Right kidney (tissue), 9 donors: ENCODE results near the gene ZNF736.
"Not testable (repeated sequence)": the region's sequence is repeated elsewhere in the genome, so short reads cannot be mapped to it uniquely, and the experiment has no call there.

Source experiments
- DNase-seq: peaks from one replicate; pipeline ENCODE4 v3.0.0-alpha.2; 2016
- long read RNA-seq, 8 donors: transcript quantifications; one replicate each; lab custom pipeline, GENCODE V29; 2026

Gene ZNF736
- long read RNA-seq, donor 1, full-length matches to known transcripts, result 3 of 3 reads
- long read RNA-seq, donor 1, partial matches to known transcripts, result 0 of 3 reads
- long read RNA-seq, donor 1, other reads (novel, unspliced or antisense), result 0 of 3 reads
- long read RNA-seq, donor 2, full-length matches to known transcripts, result 2 of 2 reads
- long read RNA-seq, donor 2, partial matches to known transcripts, result 0 of 2 reads
- long read RNA-seq, donor 2, other reads (novel, unspliced or antisense), result 0 of 2 reads
- long read RNA-seq, donor 3, full-length matches to known transcripts, result 8 of 8 reads
- long read RNA-seq, donor 3, partial matches to known transcripts, result 0 of 8 reads
- long read RNA-seq, donor 3, other reads (novel, unspliced or antisense), result 0 of 8 reads
- long read RNA-seq, donor 4, full-length matches to known transcripts, result 10 of 10 reads
- long read RNA-seq, donor 4, partial matches to known transcripts, result 0 of 10 reads
- long read RNA-seq, donor 4, other reads (novel, unspliced or antisense), result 0 of 10 reads
- long read RNA-seq, donor 5, partial matches to known transcripts, result 0 of 5 reads
- long read RNA-seq, donor 5, other reads (novel, unspliced or antisense), result 0 of 5 reads
- long read RNA-seq, donor 6, full-length matches to known transcripts, result 4 of 4 reads
- long read RNA-seq, donor 6, partial matches to known transcripts, result 0 of 4 reads
- long read RNA-seq, donor 6, other reads (novel, unspliced or antisense), result 0 of 4 reads
- long read RNA-seq, donor 7, partial matches to known transcripts, result 0 of 7 reads
- long read RNA-seq, donor 7, other reads (novel, unspliced or antisense), result 0 of 7 reads
- long read RNA-seq, donor 8, partial matches to known transcripts, result 0 of 4 reads
- long read RNA-seq, donor 8, other reads (novel, unspliced or antisense), result 0 of 4 reads

DNA sequence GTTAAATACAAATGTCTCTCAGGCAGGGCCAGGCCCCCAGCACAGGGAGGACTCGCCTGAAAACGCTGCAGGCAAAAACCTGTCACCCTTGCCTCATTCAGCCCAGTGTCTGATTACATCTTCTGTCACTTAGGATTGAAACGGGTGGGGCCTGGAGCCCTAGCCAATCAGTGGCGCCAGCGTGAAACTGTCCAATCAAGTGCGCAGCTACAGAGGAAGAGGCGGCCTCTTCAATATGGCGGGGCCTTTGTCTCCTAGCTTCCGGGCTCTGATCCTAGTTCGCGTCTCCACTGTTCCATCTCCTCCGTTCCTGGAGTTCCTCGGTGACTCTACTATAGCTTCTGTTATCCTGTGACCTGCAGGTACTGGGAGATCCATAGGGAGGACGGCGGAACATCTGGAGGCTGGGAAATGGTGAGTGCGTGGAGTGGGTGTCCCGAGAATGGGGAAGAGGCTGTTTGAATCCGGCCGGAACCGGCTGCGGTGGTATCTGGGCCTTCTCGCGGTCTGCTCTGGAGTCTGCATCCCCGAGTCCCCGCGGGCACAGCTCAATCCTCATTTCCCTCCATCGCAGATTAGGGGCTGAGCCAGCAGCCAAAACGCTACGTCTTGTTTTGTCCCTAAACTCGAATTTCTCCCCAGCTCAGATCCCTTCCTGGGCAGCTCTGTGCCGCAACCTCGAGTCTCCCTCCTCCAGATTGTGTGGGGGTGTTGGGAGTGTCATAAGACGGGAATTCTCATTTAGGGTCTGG, at the start of gene ZNF736:
TSS of gene ZNF736 (plus strand) at position 222 of the 752 bp plus-strand sequence. CDS start at position 412, 190 bp downstream.
- peak; percentile 92 for DNase-seq

DNA sequence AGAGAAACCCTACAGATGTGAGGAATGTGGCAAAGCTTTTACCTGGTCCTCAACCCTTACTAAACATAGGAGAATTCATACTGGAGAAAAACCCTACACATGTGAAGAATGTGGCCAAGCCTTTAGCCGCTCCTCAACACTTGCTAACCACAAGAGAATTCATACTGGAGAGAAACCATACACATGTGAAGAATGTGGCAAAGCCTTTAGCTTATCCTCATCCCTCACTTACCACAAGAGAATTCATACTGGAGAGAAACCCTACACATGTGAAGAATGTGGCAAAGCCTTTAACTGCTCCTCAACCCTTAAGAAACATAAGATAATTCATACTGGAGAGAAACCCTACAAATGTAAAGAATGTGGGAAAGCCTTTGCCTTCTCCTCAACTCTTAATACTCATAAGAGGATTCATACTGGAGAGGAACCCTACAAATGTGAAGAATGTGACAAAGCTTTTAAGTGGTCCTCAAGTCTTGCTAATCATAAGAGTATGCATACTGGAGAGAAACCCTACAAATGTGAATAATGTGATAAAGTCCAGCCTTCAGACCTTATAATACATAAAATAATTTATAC, 47.3 kb upstream of the ZNF736 start:
- DNase-seq, result no peak

DNA sequence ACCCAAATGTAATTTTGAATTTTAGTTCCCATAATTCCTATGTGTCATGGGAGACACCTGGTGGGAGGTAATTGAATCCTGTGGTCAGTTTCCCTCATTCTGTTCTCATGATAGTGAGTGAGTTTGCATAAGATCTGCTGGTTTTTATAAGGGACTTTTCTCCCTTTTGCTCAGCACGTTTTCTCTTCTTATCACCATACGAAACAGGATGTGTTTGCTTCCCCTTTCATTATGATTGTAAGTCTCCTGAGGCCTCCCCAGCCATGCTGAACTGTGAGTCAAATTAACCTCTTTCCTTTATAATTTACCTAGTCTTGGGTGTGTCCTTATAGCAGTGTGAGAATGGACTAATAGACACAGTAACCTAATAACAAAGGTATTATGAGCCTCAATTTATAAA, 36.1 kb upstream of the ZNF736 start:
- DNase-seq, result no peak

DNA sequence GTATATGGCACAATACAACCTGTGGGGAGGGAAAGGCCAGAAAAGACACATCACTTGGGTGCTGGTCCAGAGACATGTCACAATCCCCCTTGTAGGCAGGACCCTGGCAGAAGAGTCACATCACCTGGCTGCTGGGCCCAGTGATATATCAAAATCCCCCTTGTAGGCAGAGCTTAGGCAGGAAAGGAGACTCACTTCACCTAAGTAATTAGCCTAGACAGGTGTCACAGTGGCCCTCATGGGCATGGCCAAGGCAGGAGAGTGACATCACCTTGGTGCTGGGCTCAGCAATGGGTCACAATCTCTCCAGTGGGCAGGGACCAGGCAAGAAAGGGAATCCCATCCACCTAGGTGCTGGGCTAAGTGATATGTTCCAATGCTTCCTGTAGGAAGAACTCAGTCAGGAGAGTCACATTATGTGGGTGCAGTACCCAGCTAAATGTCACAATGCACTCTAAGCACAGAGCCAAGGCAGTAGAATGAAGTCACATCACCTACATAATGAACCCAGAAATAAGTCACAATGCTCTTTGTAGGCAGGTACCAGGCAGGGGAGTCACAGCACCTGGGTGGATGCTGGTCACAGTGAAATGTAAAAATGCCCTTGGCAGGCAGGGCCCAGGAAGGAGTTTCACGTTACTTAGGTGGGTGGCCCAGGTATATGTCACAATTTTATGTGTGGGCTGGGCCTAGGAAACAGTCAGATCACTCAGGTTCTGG, 18.9 kb upstream of the ZNF736 start:
- DNase-seq, result no peak

DNA sequence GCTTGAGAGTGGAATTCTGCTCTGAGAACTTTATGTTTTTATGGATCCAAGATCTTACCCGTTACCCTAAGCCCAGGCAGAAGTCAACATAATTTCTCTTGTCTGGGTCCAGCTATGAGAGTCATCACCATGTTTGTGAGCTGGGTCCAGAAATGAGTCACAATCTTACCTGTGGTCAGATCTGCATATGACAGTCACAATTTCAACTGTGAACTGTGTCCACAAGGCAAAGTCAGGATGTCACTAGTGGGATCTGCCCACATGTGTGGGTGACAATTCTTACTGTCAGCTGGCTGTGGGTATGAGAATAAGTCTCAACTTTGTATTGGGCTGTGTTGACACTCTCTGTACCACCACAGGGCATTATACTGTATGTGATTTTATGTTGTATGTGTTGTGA, 16.3 kb upstream of the ZNF736 start:
- not testable (repeated sequence) for DNase-seq

DNA sequence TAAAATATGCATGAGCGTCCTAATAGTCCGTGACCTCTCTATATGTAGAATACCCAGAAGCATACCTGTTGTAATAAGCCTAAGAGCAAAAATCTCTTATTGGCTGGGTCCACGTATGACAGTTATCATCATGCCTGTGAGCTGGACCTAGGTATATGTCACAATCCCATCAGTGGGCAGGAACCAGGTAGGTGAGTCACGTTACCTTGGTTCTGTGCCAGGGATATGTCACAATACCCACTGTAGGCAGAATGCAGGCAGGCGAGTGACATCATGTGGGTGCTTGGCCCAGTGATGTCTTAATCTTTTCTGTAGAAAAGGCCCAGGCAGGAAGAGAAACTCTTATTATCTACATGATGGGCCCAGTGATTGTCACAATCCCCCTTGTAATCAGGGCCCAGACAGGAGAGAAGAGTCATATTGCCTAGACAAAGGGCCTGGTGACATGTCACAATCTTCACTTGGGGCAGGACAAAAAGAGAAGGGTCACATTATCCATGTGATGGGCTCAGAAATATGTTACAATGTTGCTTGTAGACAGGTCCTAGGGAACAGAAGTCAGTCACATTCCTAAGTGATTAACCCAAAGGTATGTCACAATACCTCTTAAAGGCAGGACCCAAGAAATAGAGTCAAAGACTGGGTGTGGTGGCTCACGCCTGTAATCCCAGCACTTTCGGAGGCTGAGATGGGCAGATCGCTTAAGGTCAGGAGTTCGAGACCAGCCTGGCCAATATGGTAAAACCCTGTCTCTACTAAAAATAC, 12.9 kb upstream of the ZNF736 start:
- DNase-seq, result no peak

DNA sequence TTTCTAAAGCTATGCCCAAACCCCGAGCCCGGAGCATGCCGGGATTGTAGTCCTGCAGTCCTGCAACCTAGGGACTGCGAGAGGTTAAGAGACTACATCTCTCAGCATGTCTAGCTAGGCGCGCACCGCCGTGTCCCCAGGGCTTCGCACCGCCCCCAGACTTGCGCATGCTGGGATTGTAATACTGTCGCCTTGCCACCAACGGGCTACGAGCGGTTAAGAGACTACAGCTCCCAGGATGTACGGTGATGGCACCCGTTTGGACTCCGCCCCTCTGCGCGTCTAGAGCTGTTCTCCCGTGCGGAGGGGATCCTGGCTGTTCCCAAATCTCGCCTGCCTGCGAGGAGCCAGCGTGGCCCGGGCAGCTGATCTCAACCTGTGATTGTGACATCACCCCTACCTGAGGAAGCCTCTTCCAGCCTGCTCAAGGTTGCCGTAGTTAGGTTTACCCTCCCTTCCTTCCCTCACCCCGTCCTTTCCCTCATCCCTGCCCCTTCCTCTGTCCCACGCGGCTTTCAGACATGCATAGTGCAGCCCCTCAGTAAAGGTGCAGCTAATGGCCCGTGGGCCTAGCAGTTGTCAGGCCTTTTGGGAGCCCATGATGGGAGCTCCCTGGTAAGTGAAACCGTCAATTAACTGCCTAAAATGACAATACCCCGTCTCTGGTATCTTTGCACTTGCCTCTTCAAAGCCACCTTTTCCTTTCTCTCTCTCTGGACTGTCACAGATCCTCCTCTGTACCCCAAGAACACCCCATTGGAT, 6.3 kb upstream of the ZNF736 start:
- peak; percentile 90 for DNase-seq

DNA sequence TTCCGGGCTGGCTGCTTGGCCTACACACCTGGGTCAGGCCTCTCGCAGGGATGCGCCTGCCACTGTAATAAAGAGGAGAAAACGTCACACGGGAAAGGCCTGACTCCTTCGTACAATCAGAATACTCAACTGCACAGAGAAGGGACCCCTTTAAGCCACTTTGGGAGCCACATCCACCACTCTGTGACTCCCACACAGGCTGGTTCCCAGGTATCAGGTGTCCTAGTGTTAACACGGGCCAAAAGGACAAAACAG, 5.8 kb upstream of the ZNF736 start:
- DNase-seq, result no peak

DNA sequence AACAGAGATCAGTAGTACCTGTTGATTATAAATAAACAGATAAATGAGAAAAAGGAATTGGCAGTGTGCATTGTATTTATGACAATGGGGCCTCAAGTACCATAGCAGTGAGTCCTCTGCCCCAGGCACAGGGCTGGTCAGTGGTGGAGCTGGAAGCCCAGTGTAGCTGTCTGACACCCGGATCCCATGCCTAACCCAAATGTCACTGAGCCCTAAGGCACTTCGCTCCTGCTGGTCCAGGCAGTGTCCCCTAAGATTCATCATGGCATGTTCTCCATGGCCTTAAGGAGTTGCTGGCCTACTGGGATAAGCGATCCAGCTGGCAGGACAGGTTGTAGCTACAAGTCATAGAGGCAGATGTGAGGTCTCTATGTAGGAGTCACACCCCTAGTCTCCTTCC, 3.3 kb upstream of the ZNF736 start:
- DNase-seq, result no peak

DNA sequence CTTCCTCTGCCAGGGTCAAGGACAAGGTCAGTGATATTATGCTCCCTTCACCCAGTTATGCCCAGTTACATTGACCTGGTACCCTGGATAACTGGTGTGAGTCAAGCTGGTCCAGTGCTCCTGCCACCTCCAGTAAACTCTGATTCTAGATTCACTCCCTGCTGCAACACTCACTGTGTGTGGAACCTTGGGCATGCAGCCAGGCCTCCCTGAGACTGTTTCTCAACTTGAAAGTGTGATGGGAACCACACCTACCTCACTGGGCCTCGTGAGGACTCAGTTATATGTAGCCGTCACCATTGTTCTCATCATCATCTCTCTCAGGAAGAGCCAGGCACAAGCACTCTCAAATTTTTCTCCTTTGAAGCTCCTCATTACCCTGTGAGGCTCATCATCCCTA, 935 bp upstream of the ZNF736 start:
- no peak for DNase-seq

DNA sequence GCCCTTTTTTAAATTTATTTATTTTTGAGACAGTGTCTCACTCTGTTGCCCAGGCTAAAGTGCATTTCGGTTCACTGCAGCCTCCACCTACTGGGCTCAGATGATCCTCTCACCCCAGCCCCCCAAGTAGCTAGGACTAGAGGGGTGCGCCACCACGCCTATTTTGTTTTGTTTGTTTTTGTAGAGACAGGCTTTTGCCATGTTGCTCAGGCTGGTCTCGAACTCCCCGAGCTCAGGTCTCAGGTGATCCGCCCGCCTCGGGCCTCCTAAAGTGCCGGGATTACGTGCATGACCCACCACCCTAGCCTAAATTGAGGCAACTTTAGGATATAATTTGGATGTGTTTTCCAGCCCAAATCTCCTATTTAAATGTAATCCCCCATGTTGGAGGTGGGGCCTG, 805 bp downstream of the ZNF736 start:
- DNase-seq, result no peak

DNA sequence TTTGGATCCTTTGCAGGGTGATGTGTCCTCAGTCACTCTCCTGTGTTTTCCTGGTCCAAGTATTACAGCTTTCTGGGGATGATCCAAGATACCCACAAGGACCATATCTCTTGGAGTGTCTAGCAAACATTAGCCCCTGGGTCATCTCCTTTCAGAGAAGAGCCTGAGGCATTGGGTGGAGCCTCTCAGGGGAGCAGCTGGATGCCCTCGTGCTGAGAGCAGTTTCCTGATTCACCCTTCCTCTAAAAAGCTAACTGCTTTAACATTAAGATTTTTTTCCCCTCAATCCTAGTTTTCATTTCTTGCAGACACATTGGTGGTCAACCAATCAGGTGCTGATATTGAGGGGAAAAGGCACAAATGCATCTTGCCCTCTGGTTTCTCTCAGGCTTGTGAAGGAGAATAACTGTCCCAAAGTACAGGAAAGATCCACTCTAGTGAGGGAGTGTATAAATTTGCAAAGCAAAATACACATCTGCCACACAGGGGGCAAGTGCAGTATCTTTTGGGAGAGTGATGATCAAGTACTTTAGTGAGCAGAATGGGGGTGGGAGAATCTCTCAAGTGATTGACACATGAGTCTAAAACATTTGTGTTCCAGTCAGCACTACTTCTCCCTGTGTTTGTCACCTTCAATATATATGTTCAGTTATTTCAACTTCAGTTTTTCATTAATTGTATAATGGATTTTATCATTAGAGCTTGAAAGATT, 2.4 kb downstream of the ZNF736 start:
- not testable (repeated sequence) for DNase-seq

DNA sequence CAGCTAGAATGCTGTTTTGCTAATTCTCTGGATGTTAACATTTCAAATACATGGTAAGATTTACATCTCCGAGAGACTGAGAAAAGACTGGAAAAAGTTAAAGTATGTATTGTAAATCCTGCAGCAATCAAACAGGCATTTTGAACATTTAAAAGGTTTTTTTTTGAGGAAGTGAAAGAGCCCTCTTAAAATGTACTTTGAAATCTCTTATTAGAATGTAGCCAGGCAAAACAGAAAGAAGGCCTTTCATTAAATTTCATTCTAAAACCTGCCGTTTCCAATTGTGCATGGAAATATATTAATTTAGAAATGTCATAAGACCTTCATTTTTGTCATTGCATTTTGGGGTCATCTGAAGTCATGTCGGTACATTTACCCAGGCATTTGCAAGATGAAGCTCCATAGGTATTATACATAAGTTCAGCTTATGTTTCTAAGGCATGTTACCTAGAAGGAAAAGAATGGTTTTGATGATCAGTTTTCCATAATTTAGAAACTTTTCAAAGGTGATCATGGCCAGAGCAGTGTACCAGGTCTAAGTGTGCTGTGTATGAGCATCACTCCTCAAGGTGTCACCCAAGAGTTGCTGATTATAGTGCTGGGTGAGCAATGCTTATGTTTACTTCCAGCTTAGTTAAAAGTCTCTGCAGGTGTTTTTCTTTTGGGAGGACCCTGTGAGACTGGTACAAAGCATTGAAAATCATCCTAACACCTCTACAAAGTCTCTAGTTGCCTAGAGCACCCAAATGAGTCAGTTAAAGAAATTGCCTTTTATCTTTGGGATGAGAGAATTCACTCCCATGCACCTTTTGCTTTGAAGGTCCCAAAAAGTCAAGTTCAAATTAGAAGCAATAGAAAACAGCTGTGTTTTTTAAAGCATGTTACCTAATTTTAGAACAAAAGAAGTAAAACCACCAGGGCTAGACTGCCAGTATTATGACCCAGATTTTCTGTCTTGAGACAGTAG, 7.1 kb downstream of the ZNF736 start:
- DNase-seq, result no peak

DNA sequence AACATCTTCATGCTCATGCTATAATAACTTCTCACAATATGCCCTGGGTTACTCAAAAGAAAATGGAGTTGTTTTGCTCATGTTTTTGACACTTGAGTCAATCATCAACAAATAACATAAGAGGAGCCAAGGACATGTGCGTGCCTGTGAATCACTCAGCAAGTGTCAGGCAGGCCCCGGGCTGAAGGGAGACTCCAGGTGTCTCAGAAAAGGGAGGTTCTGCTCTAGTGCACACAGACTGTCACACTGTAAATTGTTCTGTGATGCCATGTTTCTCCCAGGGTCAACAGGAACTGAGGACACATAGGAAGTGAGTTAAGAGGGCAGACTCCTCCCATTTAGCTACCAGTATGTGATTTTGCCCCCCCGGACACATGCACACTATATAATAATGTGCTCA, 10.4 kb downstream of the ZNF736 start:
- not testable (repeated sequence) for DNase-seq

DNA sequence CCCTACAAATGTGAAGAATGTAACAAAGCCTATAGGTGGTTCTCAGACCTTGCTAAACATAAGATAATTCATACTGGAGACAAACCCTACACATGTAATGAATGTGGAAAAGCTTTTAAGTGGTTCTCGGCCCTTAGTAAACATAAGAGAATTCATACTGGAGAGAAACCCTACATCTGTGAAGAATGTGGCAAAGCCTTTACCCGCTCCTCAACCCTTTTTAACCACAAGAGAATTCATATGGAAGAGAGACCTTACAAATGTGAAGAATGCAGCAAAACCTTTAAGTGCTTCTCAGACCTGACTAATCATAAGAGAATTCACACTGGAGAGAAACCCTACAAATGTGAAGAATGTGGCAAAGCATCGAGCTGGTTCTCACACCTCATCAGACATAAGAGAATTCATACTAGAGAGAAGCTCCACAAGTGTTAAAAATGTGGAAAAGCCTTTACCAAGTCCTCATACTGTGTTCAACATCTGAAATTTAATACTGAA, 35.0 kb downstream of the ZNF736 start:
- not testable (repeated sequence) for DNase-seq

DNA sequence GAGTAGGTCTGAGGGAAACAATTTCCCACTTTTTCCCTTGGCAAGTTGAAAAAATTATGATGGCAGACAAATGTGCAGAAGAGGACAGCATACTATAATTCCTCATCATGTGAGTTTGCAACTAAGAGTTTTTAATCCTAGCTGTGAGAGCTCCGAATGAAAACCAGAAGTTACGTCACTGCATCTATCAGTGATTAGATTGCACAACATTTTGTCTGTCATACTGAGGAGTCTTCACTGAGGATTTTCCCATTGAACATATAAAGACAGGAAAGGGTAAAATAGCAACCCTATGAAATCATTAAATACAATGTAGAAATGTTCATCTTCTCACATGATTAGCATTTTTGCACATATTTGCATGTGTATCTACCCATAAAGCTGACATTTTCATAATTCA, 45.8 kb downstream of the ZNF736 start:
- no peak for DNase-seq

DNA sequence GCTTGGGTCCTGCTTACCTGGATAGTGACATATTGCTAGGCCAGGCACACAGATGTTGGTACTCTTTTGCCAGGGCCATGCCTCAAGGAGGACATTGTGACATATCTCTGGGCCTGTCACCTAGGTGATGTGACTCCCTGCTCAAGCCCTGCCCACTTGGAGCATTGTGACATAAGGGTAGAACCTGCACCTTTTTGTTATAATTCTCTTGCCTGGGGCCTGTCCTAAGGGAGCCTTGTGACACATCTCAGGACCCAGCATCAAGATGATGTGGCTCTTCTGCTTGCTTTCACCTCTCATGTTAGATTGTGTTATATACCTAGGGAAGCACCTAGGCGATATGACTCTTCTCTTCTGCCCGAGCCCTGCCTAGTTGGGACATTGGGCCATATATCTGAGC, 57.4 kb downstream of the ZNF736 start:
- no peak for DNase-seq

DNA sequence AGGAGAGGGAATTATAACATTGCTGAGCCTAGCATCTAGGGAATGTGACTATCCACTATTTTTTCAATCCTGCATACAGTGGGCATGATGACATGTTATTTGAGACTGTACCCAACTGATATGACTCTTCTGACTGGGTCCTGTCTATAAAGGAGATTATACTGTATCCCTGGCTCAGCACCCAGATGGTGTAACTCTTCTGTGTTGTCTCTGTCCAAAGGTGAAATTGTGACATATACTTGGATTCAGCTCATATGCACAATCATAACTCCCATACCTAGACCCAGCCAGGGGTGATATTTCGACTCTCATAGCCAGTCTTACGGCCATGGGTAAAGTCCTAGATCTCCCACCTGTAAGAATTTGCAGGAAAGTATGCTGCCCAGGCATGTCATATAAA, 59.3 kb downstream of the ZNF736 start:
- DNase-seq, result no peak
